GM23338 (cell line): ENCODE measurements around the gene MYO1F. TPM values are rescaled to one million over a fixed set of nuclear protein-coding genes. Genes with fewer than 3 reads are reported as not detected.

Experiments
- ATAC-seq: fragments of 200-7000 bp; cut with Tn5 transposase; 3 replicates; pipeline ENCODE4 v1.9.1; 2020
- DNase-seq: peaks from one replicate; pipeline ENCODE4 v3.0.0-alpha.2; 2015; ENCODE audit warnings: low spot score
- H2AFZ ChIP-seq: fragments of 200-600 bp; sonication (generic); 2 replicates; pipeline ENCODE4 v1.8.0; 2016; ENCODE audit warnings: antibody characterized with exemption, mild to moderate bottlenecking, moderate library complexity
- H3F3A ChIP-seq: fragments of 200-600 bp; sonication (generic); replicated peaks from 2 replicates; pipeline ENCODE4 v1.8.0; 2017; ENCODE audit warnings: antibody characterized with exemption, mixed run types, low read depth
- H3K27ac ChIP-seq: fragments of 200-600 bp; sonication (generic); 2 replicates; pipeline ENCODE4 v1.6.1; 2016; ENCODE audit warnings: low read depth
- H3K27me3 ChIP-seq: fragments of 200-600 bp; sonication (generic); 2 replicates; pipeline ENCODE4 v1.8.0; 2016; ENCODE audit warnings: mild to moderate bottlenecking, mixed run types, moderate library complexity; ENCODE audit not compliant: insufficient read depth
- H3K36me3 ChIP-seq: fragments of 200-600 bp; sonication (generic); 2 replicates; pipeline ENCODE4 v1.8.0; 2016; ENCODE audit warnings: mild to moderate bottlenecking; ENCODE audit not compliant: insufficient read depth
- H3K4me1 ChIP-seq: fragments of 200-600 bp; sonication (generic); 2 replicates; pipeline ENCODE4 v1.8.0; 2016; ENCODE audit warnings: mild to moderate bottlenecking, moderate library complexity; ENCODE audit not compliant: insufficient read depth
- H3K4me2 ChIP-seq: fragments of 200-600 bp; sonication (generic); 2 replicates; pipeline ENCODE4 v1.7.1; 2017; ENCODE audit warnings: mixed run types
- H3K4me3 ChIP-seq: fragments of 200-600 bp; sonication (generic); 2 replicates; pipeline ENCODE4 v1.6.1; 2016; ENCODE audit warnings: mixed run types
- H3K79me2 ChIP-seq: fragments of 200-600 bp; sonication (generic); replicated peaks from 2 replicates; pipeline ENCODE4 v1.8.0; 2017; ENCODE audit warnings: mild to moderate bottlenecking; ENCODE audit not compliant: insufficient read depth
- H3K9me2 ChIP-seq: fragments of 200-600 bp; sonication (generic); 2 replicates; pipeline ENCODE4 v1.8.0; 2017; ENCODE audit not compliant: insufficient read depth
- H4K20me1 ChIP-seq: fragments of 200-600 bp; sonication (generic); replicated peaks from 2 replicates; pipeline ENCODE4 v1.8.0; 2017; ENCODE audit warnings: mild to moderate bottlenecking; ENCODE audit not compliant: insufficient read depth
- H3K27ac Mint-ChIP-seq: 2 replicates; pipeline ENCODE4 v1.8.0; 2020; ENCODE audit warnings: inconsistent platforms, mild to moderate bottlenecking, moderate library complexity, mixed read lengths
- H3K27me3 Mint-ChIP-seq: 3 replicates; pipeline ENCODE4 v1.8.0; 2022; ENCODE audit warnings: low read depth, mild to moderate bottlenecking, moderate library complexity, mixed read lengths, inconsistent platforms; ENCODE audit not compliant: insufficient read depth, poor library complexity
- H3K36me3 Mint-ChIP-seq: 3 replicates; pipeline ENCODE4 v1.8.0; 2021; ENCODE audit warnings: low read depth, mild to moderate bottlenecking, inconsistent platforms, moderate library complexity, mixed read lengths
- H3K4me1 Mint-ChIP-seq: 3 replicates; pipeline ENCODE4 v1.8.0; 2020; ENCODE audit warnings: mild to moderate bottlenecking, inconsistent platforms, mixed read lengths
- H3K4me3 Mint-ChIP-seq: 3 replicates; pipeline ENCODE4 v1.8.0; 2021; ENCODE audit warnings: moderate library complexity, mild to moderate bottlenecking, inconsistent platforms, mixed read lengths
- H3K9me3 Mint-ChIP-seq: 3 replicates; pipeline ENCODE4 v1.8.0; 2020; ENCODE audit warnings: moderate library complexity, mild to moderate bottlenecking, inconsistent platforms, mixed read lengths
- CREB1 ChIP-seq: fragments of 250-450 bp; sonication (Bioruptor Pico); IDR thresholded peaks from 2 replicates; pipeline ENCODE4 v1.5.0; 2020; ENCODE audit warnings: low read depth, mild to moderate bottlenecking, moderate library complexity
- CTCF ChIP-seq, 2 experiments: fragments of 200-600 bp in 1 of 2; sonication (generic) in 1 of 2; conservative IDR thresholded peaks; 2 replicates each; pipeline versions ENCODE4 v1.5.1 to v1.6.1; 2016 to 2017; ENCODE audit warnings: antibody characterized with exemption in 2 of 2, low read depth in 2 of 2, mild to moderate bottlenecking in 2 of 2, moderate library complexity in 1 of 2
- EZH2 ChIP-seq: fragments of 200-600 bp; sonication (generic); IDR thresholded peaks from one replicate; pipeline ENCODE4 v1.8.0; 2017; ENCODE audit warnings: antibody characterized with exemption, mild to moderate bottlenecking, low read depth; ENCODE audit not compliant: unreplicated experiment
- EZH2phosphoT487 ChIP-seq: fragments of 200-600 bp; sonication (generic); IDR thresholded peaks from one replicate; pipeline ENCODE4 v1.8.1; 2018; ENCODE audit warnings: antibody characterized with exemption; ENCODE audit not compliant: unreplicated experiment
- JUNB ChIP-seq: IDR thresholded peaks from one replicate; pipeline ENCODE4 v1.6.1; 2016; ENCODE audit warnings: antibody characterized with exemption; ENCODE audit not compliant: unreplicated experiment
- NANOG ChIP-seq: IDR thresholded peaks from 2 replicates; pipeline ENCODE4 v1.6.1; 2016; ENCODE audit warnings: antibody characterized with exemption, borderline replicate concordance
- POLR2AphosphoS5 ChIP-seq: IDR thresholded peaks from 2 replicates; pipeline ENCODE4 v1.6.1; 2016; ENCODE audit warnings: antibody characterized with exemption, low read depth
- REST ChIP-seq: IDR thresholded peaks from one replicate; pipeline ENCODE4 v1.6.1; 2018; ENCODE audit warnings: antibody characterized with exemption; ENCODE audit not compliant: unreplicated experiment
- STAT1 ChIP-seq: IDR thresholded peaks from one replicate; pipeline ENCODE4 v1.6.1; 2016; ENCODE audit warnings: antibody characterized with exemption; ENCODE audit not compliant: unreplicated experiment
- ZNF114 ChIP-seq: fragments of 250-450 bp; sonication (Bioruptor Pico); IDR thresholded peaks from 2 replicates; pipeline ENCODE4 v1.5.0; 2020; ENCODE audit warnings: mild to moderate bottlenecking, moderate library complexity
- ZNF331 ChIP-seq: fragments of 250-450 bp; sonication (Bioruptor Pico); IDR thresholded peaks from 2 replicates; pipeline ENCODE4 v1.5.0; 2020; ENCODE audit warnings: low read depth, mild to moderate bottlenecking, moderate library complexity
- ZNF462 ChIP-seq: fragments of 250-450 bp; sonication (Bioruptor Pico); IDR thresholded peaks from 2 replicates; pipeline ENCODE4 v1.5.0; 2020; ENCODE audit warnings: mild to moderate bottlenecking, moderate library complexity
- polyA plus RNA-seq: library from polyadenylated mRNA; unstranded; fragments of >200 nt; fragmentation: Nextera tagmentation; extraction: Ambion mirVana; gene quantifications from 2 replicates; pipeline ENCODE4 v1.2.1, GENCODE V29; 2016
- total RNA-seq: library from RNA; depleted of rRNA; stranded (reverse); fragments of >200 nt; shearing (Covaris generic); gene quantifications from 2 replicates; pipeline ENCODE4 v1.2.3, GENCODE V29; 2014
- TF ChIP-seq, protein P1 (sequence below): IDR thresholded peaks from 2 replicates; pipeline ENCODE4 v1.6.1; 2016; ENCODE audit warnings: antibody characterized with exemption

The MYO1F gene
- total and polyA plus RNA-seq, 2 experiments from 2014 or later: 3.9 to 5.7 TPM

GRCh38 chr19:8515317-8515716, 61.9 kb downstream of the MYO1F start:
- Mint-ChIP-seq H3K27ac (no peak overlapping the region), H3K9me3 (no peaks in the 10 kb centered on the region), H3K27me3 (peaks cover 24% of the 10 kb centered on the region), H3K4me3 (peak overlapping the region; percentile 0; the same call in 1 of the 3 replicates), H3K4me1 (peaks cover 13% of the 10 kb centered on the region), H3K36me3 (peaks cover 6% of the 10 kb centered on the region; the same call in 2 of the 3 replicates)
- Histone ChIP-seq H4K20me1 (no peaks in the 10 kb centered on the region), H3K27ac (no peak overlapping the region), H3K27me3 (no peaks in the 10 kb centered on the region), H3K36me3 (no peaks in the 10 kb centered on the region), H3F3A (peaks cover 23% of the 10 kb centered on the region), H3K9me2 (no peaks in the 10 kb centered on the region), H3K4me1 (peaks cover 9% of the 10 kb centered on the region), H3K4me3 (no peak overlapping the region), H3K4me2 (no peak overlapping the region), H2AFZ (no peak overlapping the region), H3K79me2 (no peaks in the 10 kb centered on the region)
- ATAC-seq (no peak), DNase-seq (no peak)
- TF ChIP-seq EZH2 (no peak), NANOG (no peak), ZNF114 (CRISPR knock-in tag) (no peak), EZH2phosphoT487 (no peak), ZNF331 (CRISPR knock-in tag) (no peak), ZNF462 (CRISPR knock-in tag) (no peak), CREB1 (CRISPR knock-in tag) (no peak), POLR2AphosphoS5 (no peak), CTCF (conservative IDR thresholded peaks at IDR 0.05; ENCODE audit: low read depth in 2 of 2) (no peak), STAT1 (no peak), JUNB (no peak), REST (no peak)
- TF ChIP-seq, protein P1, sequence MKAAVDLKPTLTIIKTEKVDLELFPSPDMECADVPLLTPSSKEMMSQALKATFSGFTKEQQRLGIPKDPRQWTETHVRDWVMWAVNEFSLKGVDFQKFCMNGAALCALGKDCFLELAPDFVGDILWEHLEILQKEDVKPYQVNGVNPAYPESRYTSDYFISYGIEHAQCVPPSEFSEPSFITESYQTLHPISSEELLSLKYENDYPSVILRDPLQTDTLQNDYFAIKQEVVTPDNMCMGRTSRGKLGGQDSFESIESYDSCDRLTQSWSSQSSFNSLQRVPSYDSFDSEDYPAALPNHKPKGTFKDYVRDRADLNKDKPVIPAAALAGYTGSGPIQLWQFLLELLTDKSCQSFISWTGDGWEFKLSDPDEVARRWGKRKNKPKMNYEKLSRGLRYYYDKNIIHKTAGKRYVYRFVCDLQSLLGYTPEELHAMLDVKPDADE: no peak
